ENCODE data around the gene CALML3.

CALML3 gene

GRCh38 chr10:5508161-5508604 lies 16.6 kb upstream of the CALML3 start:
- H3K27ac Mint-ChIP-seq = no peak overlapping the region
- H3K27me3 Mint-ChIP-seq = peaks cover 21% of the 10 kb centered on the region
- DNase-seq (ENCODE audit: low spot score in 2 of 2) (no peak), ATAC-seq (ENCODE audit: low read depth) (no peak)
- H3K4me1 Mint-ChIP-seq = no peaks in the 10 kb centered on the region
- no peaks in the 10 kb centered on the region for H3K9me3 Mint-ChIP-seq
- no peak overlapping the region for H3K4me3 Mint-ChIP-seq
- H3K36me3 Mint-ChIP-seq = no peaks in the 10 kb centered on the region

DNA sequence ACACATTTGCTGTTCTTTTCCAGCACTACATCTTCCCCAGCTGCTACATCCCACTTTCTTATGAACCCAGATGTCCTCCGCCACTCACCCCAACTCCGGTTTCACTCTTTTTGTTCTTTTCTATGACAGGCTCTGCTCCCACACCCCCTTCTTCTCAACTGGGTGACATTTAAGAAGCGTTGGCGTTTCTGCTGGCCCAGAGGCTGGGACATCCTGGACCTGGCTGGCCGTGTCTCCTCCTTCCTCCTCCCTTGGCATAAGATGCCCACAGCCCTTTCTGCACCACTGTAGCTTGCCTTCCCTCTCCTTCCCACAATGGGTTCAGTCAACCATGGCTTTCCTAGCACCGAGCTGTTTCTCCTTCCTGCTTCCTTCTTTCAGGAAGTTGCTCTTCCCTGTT lies 16.0 kb upstream of the CALML3 start:
- H3K4me1 Mint-ChIP-seq = no peaks in the 10 kb centered on the region
- ATAC-seq (ENCODE audit: low read depth) (no peak), DNase-seq (ENCODE audit: low spot score in 2 of 2) (no peak)
- no peaks in the 10 kb centered on the region for H3K9me3 Mint-ChIP-seq
- no peak overlapping the region for H3K4me3 Mint-ChIP-seq
- peaks cover 22% of the 10 kb centered on the region for H3K27me3 Mint-ChIP-seq
- no peak overlapping the region for H3K27ac Mint-ChIP-seq
- H3K36me3 Mint-ChIP-seq = no peaks in the 10 kb centered on the region

DNA sequence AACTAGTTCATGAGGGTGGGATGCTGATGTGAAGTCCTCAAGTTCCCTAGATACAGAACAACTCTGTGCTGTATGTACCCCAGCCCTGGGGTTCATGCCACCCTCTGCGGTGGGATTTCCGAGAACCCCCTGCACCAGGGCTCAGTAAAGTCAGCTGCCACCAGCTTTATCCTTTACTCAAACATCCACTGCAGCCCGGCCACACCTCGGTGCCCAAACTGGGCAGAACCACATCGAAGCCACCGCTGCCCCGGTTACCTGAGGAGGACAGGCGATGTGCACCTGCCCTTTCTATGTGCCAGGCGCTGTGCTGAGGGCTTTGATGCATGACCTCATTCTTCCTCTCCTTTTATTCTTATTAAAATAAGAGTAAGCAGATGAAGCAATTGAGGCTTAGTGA lies 15.5 kb upstream of the CALML3 start:
- Mint-ChIP-seq H3K4me1 (no peaks in the 10 kb centered on the region), H3K27me3 (peaks cover 20% of the 10 kb centered on the region), H3K4me3 (no peak overlapping the region), H3K36me3 (no peaks in the 10 kb centered on the region), H3K27ac (no peak overlapping the region), H3K9me3 (no peaks in the 10 kb centered on the region)
- ATAC-seq (ENCODE audit: low read depth) (no peak), DNase-seq (ENCODE audit: low spot score in 2 of 2) (no peak)

DNA sequence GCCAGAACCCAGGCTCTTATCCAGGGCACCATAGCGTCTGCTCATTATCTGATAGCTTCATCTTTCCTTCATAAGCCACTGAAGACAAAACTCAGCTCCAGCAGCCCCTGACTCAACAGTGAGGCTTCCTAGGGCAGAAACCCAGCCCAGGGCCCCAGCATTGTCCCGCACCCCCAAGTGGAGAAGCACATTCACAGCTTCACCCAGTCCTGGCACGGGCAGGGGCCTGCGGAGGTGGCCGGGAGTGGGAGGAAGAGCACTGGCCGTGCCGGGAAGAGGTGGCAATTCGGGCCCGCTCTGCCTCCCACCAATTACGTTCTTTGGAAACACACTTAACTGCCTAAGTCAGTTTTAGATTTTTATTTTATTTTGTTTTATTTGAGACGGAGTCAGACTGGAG lies 15.1 kb upstream of the CALML3 start:
- Mint-ChIP-seq H3K27ac (no peak overlapping the region), H3K9me3 (no peaks in the 10 kb centered on the region), H3K27me3 (peaks cover 20% of the 10 kb centered on the region), H3K4me1 (no peaks in the 10 kb centered on the region), H3K4me3 (no peak overlapping the region), H3K36me3 (no peaks in the 10 kb centered on the region)
- ATAC-seq (ENCODE audit: low read depth) (no peak), DNase-seq (ENCODE audit: low spot score in 2 of 2) (no peak)

GRCh38 chr10:5510281-5511072 lies 14.3 kb upstream of the CALML3 start:
- Mint-ChIP-seq H3K27ac (no peak overlapping the region), H3K36me3 (no peaks in the 10 kb centered on the region), H3K4me1 (no peaks in the 10 kb centered on the region), H3K4me3 (no peak overlapping the region), H3K27me3 (peaks cover 21% of the 10 kb centered on the region), H3K9me3 (no peaks in the 10 kb centered on the region)
- DNase-seq (ENCODE audit: low spot score in 2 of 2) = no peak
- ATAC-seq (ENCODE audit: low read depth) = no peak

DNA sequence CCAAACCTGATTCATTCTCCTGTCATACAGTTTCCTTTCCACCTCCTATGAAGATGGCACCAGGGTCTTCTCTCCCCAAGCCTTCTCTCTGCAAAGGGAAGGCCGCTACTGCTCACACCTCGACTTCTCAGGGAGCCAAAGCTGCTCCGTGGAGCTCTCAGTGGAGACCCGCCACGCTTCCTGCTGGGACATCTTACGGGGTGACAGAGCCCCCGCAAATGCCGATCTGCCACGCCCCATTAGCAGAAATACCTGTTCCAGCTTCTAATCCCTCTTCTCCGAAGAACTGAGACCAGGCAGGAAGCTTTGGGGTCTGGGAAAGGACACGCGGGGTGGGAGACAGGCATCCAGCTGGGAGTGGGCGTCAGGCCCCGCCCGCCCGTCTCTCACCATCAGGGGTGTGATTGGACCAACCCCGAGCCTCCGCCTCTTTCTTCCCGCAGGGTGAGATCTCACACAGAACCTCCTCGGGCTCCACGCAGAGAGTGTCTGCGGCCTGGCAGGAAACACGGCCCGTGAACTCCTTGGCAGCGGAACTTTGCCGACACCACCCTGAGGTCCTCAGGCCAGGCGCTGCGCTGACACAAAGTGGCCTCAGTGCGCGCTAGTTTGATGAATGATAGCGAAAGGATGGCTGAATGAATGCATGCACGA lies 13.4 kb upstream of the CALML3 start:
- no peaks in the 10 kb centered on the region for H3K9me3 Mint-ChIP-seq
- no peaks in the 10 kb centered on the region for H3K36me3 Mint-ChIP-seq
- H3K4me1 Mint-ChIP-seq = no peaks in the 10 kb centered on the region
- no peak overlapping the region for H3K4me3 Mint-ChIP-seq
- H3K27ac Mint-ChIP-seq = no peak overlapping the region
- peaks cover 24% of the 10 kb centered on the region for H3K27me3 Mint-ChIP-seq
- DNase-seq (ENCODE audit: low spot score in 2 of 2) (no peak), ATAC-seq (ENCODE audit: low read depth) (no peak)

GRCh38 chr10:5511885-5512280 lies 12.9 kb upstream of the CALML3 start:
- ATAC-seq (ENCODE audit: low read depth) (no peak), DNase-seq (ENCODE audit: low spot score in 2 of 2) (no peak)
- Mint-ChIP-seq H3K27me3 (peaks cover 25% of the 10 kb centered on the region), H3K4me3 (no peak overlapping the region), H3K27ac (no peak overlapping the region), H3K4me1 (no peaks in the 10 kb centered on the region), H3K36me3 (no peaks in the 10 kb centered on the region), H3K9me3 (no peaks in the 10 kb centered on the region)

DNA sequence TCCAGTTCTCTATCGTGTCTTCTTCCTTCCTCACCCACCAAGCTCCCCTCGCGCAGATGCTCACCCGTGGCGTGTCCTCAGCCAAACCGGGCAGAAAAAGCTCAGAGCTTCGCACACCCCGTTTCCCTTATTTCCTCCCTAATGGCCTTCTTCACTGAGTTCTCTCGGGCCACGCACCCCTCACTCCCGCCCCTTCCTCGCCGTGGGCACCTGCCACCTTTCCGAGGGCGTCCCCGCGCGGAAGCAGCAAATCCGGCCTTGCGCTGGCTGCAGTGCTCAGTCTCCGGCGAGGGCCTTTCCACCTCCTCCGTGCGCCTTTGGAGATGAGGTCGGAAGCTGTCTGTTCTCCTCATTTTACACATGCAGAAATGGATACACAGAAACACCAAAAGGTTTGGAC lies 12.4 kb upstream of the CALML3 start:
- H3K4me3 Mint-ChIP-seq = no peak overlapping the region
- ATAC-seq (ENCODE audit: low read depth) = no peak
- H3K9me3 Mint-ChIP-seq = no peaks in the 10 kb centered on the region
- no peaks in the 10 kb centered on the region for H3K36me3 Mint-ChIP-seq
- H3K4me1 Mint-ChIP-seq = no peaks in the 10 kb centered on the region
- H3K27ac Mint-ChIP-seq = no peak overlapping the region
- peaks cover 25% of the 10 kb centered on the region for H3K27me3 Mint-ChIP-seq
- no peak for DNase-seq (ENCODE audit: low spot score in 2 of 2)

GRCh38 chr10:5512881-5513612 lies 11.7 kb upstream of the CALML3 start:
- Mint-ChIP-seq H3K36me3 (no peaks in the 10 kb centered on the region), H3K4me1 (no peaks in the 10 kb centered on the region), H3K4me3 (no peak overlapping the region), H3K9me3 (no peaks in the 10 kb centered on the region), H3K27ac (no peak overlapping the region), H3K27me3 (peaks cover 25% of the 10 kb centered on the region)
- ATAC-seq (ENCODE audit: low read depth) (no peak), DNase-seq (ENCODE audit: low spot score in 2 of 2) (no peak)

DNA sequence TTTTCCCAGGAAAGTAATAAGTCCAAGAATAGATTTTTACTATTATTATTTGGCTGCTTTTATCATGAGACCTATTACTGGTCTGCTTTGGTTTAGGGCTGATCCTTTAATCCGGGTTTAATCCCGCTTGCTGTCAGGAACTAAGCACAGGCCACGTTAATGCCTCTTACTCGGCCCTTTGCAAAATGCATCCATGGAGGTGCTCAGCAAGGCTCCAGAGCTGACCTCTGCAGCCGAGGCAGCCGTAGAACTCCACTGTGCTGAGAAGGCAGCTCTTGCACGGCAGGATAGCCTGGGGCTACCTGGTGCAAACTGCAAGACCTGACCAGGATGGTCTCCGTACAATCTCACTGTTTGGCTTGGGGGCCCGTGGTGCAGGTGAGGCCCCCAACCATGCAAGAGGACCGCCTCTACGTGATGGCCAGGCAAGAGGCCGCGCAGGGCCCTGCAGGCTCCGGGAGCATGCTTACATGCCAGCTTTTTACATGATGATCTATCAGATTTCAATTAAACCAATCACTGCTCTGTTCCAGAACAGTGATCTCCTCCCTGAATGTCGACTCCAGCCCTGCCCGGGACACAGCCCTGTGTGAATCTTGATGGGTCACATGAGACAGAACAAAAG lies 10.4 kb upstream of the CALML3 start:
- Mint-ChIP-seq H3K4me1 (no peaks in the 10 kb centered on the region), H3K4me3 (no peak overlapping the region), H3K27ac (no peak overlapping the region), H3K9me3 (no peaks in the 10 kb centered on the region), H3K36me3 (no peaks in the 10 kb centered on the region), H3K27me3 (peaks cover 19% of the 10 kb centered on the region)
- no peak for DNase-seq (ENCODE audit: low spot score in 2 of 2)
- ATAC-seq (ENCODE audit: low read depth) = no peak

DNA sequence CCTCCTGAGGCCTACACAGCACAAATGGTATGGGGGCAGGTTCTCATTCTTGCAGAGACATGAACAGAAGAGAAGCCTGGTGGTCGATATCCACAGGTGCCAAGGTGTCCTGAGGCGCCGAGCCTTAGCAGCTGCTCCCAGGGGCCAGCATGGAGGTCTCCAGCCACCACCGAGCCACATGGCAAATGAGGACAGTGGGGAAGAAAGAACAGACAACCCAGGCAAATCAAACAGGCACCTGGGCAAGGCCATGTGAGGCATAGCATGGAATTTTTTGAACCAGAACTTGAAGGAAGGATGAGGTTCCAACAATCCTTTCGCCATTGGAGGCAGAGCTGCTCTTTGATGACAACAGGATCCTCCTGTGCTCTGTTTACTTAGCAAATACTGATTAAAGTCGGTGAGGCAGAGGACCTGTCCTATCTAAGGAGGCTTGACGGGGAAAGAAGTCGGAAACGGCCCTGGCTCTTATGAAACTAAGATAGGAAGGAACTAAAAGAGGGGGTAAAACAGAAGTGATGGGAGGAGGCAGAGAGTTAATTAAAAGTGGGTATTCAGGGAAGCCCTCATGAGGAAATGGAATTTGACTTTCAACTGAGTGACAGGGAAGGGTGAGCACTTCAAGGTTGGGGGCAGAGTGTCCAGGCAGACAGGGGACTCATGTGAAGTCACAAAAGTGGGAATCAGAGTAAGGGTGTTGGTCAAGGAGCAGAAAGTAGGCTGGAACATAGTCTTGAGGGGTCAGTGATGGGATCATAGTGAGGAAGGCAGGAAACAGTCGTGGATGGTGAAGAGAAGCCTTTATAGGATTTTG lies 8.6 kb upstream of the CALML3 start:
- H3K4me3 Mint-ChIP-seq = no peak overlapping the region
- DNase-seq (ENCODE audit: low spot score in 2 of 2) = no peak

DNA sequence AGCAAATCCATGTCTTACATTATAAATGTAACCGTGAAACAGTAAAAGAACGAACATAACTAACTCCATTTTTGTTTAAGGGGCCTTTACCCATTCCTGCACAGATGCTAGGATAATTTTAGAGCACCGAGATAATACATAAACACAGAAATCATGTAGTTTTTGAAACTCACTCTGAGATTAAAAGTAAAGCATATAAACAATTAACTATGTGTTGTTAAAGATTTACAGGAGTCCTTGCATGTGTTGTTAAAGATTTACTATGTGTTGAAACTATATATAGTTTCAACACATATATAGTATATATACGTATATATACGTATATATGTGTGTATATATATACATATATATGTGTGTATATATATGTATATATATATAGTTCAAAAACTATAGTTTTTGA lies 7.2 kb upstream of the CALML3 start:
- H3K4me1 Mint-ChIP-seq = no peaks in the 10 kb centered on the region
- H3K27ac Mint-ChIP-seq = no peak overlapping the region
- no peak for ATAC-seq (ENCODE audit: low read depth)
- H3K36me3 Mint-ChIP-seq = no peaks in the 10 kb centered on the region
- DNase-seq (ENCODE audit: low spot score in 2 of 2) = no peak
- no peaks in the 10 kb centered on the region for H3K9me3 Mint-ChIP-seq
- no peak overlapping the region for H3K4me3 Mint-ChIP-seq
- peaks cover 12% of the 10 kb centered on the region for H3K27me3 Mint-ChIP-seq

More for the DNA sequence above, 8.6 kb upstream of the CALML3 start:
- Mint-ChIP-seq H3K36me3 (no peaks in the 10 kb centered on the region), H3K9me3 (no peaks in the 10 kb centered on the region), H3K27ac (no peak overlapping the region), H3K4me1 (no peaks in the 10 kb centered on the region), H3K27me3 (peaks cover 17% of the 10 kb centered on the region)
- ATAC-seq (ENCODE audit: low read depth) = no peak

DNA sequence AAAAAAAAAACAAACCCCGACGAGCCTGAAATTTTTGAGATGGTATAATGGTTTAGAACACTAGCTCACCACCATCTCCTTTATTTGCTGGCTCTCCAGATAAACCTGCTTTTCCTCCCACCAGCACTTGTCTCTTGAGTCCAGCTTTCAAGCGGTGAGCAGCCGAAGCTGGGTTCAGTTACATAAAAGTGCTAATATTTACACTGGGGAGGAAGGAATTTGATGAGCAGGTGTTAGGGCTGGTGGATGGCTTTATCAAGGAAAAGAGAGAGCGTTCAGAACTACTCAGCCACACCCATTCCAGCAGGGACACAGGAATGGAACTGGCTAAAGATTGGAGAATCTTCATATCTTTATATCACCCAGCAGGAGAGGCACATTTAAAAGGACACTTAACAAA lies 6.6 kb upstream of the CALML3 start:
- Mint-ChIP-seq H3K27me3 (peaks cover 12% of the 10 kb centered on the region), H3K27ac (no peak overlapping the region), H3K4me3 (no peak overlapping the region), H3K36me3 (no peaks in the 10 kb centered on the region), H3K4me1 (no peaks in the 10 kb centered on the region), H3K9me3 (no peaks in the 10 kb centered on the region)
- ATAC-seq (ENCODE audit: low read depth) (no peak), DNase-seq (ENCODE audit: low spot score in 2 of 2) (no peak)

Measured in memory B cell (primary cell).